DMS79 treated with DMSO at 0.1 percent for 48 hours (cell line): ENCODE results near the gene KRTAP5-7.

Source experiments
- DNase-seq: peaks from one replicate; lab custom pipeline; 2025; lab: John Stamatoyannopoulos, UW

Gene KRTAP5-7

GRCh38 chr11:71495286-71496230, 31.5 kb upstream of the KRTAP5-7 start:
- no peak for DNase-seq

- DNase-seq, result no peak
Measured at GRCh38 chr11:71496421-71496820, 30.6 kb upstream of the KRTAP5-7 start.

GRCh38 chr11:71498091-71498490, 29.0 kb upstream of the KRTAP5-7 start:
- no peak for DNase-seq

- DNase-seq, result no peak
Measured at GRCh38 chr11:71499125-71499524, 27.9 kb upstream of the KRTAP5-7 start.

- DNase-seq, result no peak
Measured at GRCh38 chr11:71499546-71499945, 27.5 kb upstream of the KRTAP5-7 start.

- no peak for DNase-seq
Measured at GRCh38 chr11:71500601-71501021, 26.5 kb upstream of the KRTAP5-7 start.

- DNase-seq, result no peak
Measured at GRCh38 chr11:71501071-71501985, 25.7 kb upstream of the KRTAP5-7 start.

- DNase-seq, result no peak
Measured at GRCh38 chr11:71502026-71502425, 25.0 kb upstream of the KRTAP5-7 start.

GRCh38 chr11:71502871-71503435, 24.1 kb upstream of the KRTAP5-7 start:
- no peak for DNase-seq

- no peak for DNase-seq
Measured at GRCh38 chr11:71504531-71504930, 22.5 kb upstream of the KRTAP5-7 start.

GRCh38 chr11:71505001-71505400, 22.1 kb upstream of the KRTAP5-7 start:
- DNase-seq, result no peak

- DNase-seq, result no peak
Measured at GRCh38 chr11:71505781-71506180, 21.3 kb upstream of the KRTAP5-7 start.

- no peak for DNase-seq
Measured at GRCh38 chr11:71507102-71507501, 20.0 kb upstream of the KRTAP5-7 start.

GRCh38 chr11:71518506-71519471, 8.3 kb upstream of the KRTAP5-7 start:
- no peak for DNase-seq

- DNase-seq, result no peak
Measured at GRCh38 chr11:71519546-71519945, 7.5 kb upstream of the KRTAP5-7 start.

- DNase-seq, result no peak
Measured at GRCh38 chr11:71525188-71525937, 1.7 kb upstream of the KRTAP5-7 start.

GRCh38 chr11:71525938-71526495, 1.1 kb upstream of the KRTAP5-7 start:
- no peak for DNase-seq

GRCh38 chr11:71527576-71528210, 626 bp downstream of the KRTAP5-7 start:
- DNase-seq, result no peak

- no peak for DNase-seq
Measured at GRCh38 chr11:71530602-71531001, 3.5 kb downstream of the KRTAP5-7 start.
